Stimulated activated CD8-positive, alpha-beta memory T cell treated with anti-CD3 and anti-CD28 coated beads, Interleukin-4, amount 100 ng/mL, for 24 hours (primary cell): ENCODE data around the gene TLCD5.

Experiments
- DNase-seq: peaks from one replicate; pipeline ENCODE4 v3.0.0-alpha.2; 2020; ENCODE audit warnings: low read depth

Gene TLCD5

GRCh38 chr11:120308081-120308480, 17.0 kb upstream of the TLCD5 start:
- DNase-seq: no peak

- DNase-seq: no peak
These were observed 14.2 kb upstream of the TLCD5 start for GRCh38 chr11:120310870-120311269.

GRCh38 chr11:120314861-120315260, 10.2 kb upstream of the TLCD5 start:
- no peak for DNase-seq

- no peak for DNase-seq
These were observed 8.0 kb upstream of the TLCD5 start for GRCh38 chr11:120316880-120317688.

- no peak for DNase-seq
These were observed 7.2 kb upstream of the TLCD5 start for GRCh38 chr11:120317689-120318480.

- DNase-seq: no peak
These were observed 6.2 kb upstream of the TLCD5 start for GRCh38 chr11:120318906-120319305.

- DNase-seq: no peak
These were observed 1.1 kb downstream of the TLCD5 start for GRCh38 chr11:120326228-120326627.

- no peak for DNase-seq
These were observed 1.8 kb downstream of the TLCD5 start for GRCh38 chr11:120326845-120327281.

GRCh38 chr11:120327311-120327710, 2.2 kb downstream of the TLCD5 start:
- DNase-seq: no peak

- no peak for DNase-seq
These were observed 4.5 kb downstream of the TLCD5 start for GRCh38 chr11:120329556-120329955.

- no peak for DNase-seq
These were observed 4.9 kb downstream of the TLCD5 start for GRCh38 chr11:120330045-120330444.

GRCh38 chr11:120331301-120331996, 6.3 kb downstream of the TLCD5 start:
- DNase-seq: no peak

- no peak for DNase-seq
These were observed 8.0 kb downstream of the TLCD5 start for GRCh38 chr11:120332822-120333716.

- DNase-seq: no peak
These were observed 8.7 kb downstream of the TLCD5 start for GRCh38 chr11:120333801-120334200.

- no peak for DNase-seq
These were observed 9.2 kb downstream of the TLCD5 start for GRCh38 chr11:120334332-120334731.

- DNase-seq: no peak
These were observed 9.9 kb downstream of the TLCD5 start for GRCh38 chr11:120334894-120335462.

- DNase-seq: no peak
These were observed 10.4 kb downstream of the TLCD5 start for GRCh38 chr11:120335556-120335907.

- peak; percentile 77 for DNase-seq
These were observed 11.0 kb downstream of the TLCD5 start, which contains the start of gene ARHGEF12 for GRCh38 chr11:120335908-120336640. Gene ARHGEF12, plus strand, starts transcription at chr11:120336413. Its CDS starts 831 bp downstream, at chr11:120337244.

- DNase-seq: no peak
These were observed 11.7 kb downstream of the TLCD5 start for GRCh38 chr11:120336641-120337354.
